ENCODE results near the gene CCDC88C.

Gene CCDC88C

GRCh38 chr14:91379579-91379932, 38.1 kb downstream of the CCDC88C start:
- DNase-seq (ENCODE audit: low read depth), result no peak
- TF ChIP-seq CTCF (IDR thresholded peaks at IDR 0.05; ENCODE audit: insufficient read depth, low read depth, low read length, missing control alignments), result no peak
- H3K4me3 ChIP-seq (ENCODE audit: low read depth, low read length), result no peak overlapping the region

- no peak for DNase-seq (ENCODE audit: low read depth)
- no peak for TF ChIP-seq CTCF (IDR thresholded peaks at IDR 0.05; ENCODE audit: insufficient read depth, low read depth, low read length, missing control alignments)
- no peak overlapping the region for H3K4me3 ChIP-seq (ENCODE audit: low read depth, low read length)
Measured at GRCh38 chr14:91378930-91379578, 38.6 kb downstream of the CCDC88C start.

- peak; percentile 54 for DNase-seq (ENCODE audit: low read depth)
- no peak for TF ChIP-seq CTCF (IDR thresholded peaks at IDR 0.05; ENCODE audit: insufficient read depth, low read depth, low read length, missing control alignments)
- H3K4me3 ChIP-seq (ENCODE audit: low read depth, low read length), result no peak overlapping the region; the same call in 1 of the 2 replicates
Measured at GRCh38 chr14:91377700-91378652, 39.6 kb downstream of the CCDC88C start.

- TF ChIP-seq CTCF (IDR thresholded peaks at IDR 0.05; ENCODE audit: insufficient read depth, low read depth, low read length, missing control alignments), result no peak
- peak overlapping the region; percentile 50 for H3K4me3 ChIP-seq (ENCODE audit: low read depth, low read length)
- DNase-seq (ENCODE audit: low read depth), result peak; percentile 57
Measured at GRCh38 chr14:91376547-91377477, 40.8 kb downstream of the CCDC88C start.

- TF ChIP-seq CTCF (IDR thresholded peaks at IDR 0.05; ENCODE audit: insufficient read depth, low read depth, low read length, missing control alignments), result peak; percentile 18
- peak overlapping the region; percentile 50 for H3K4me3 ChIP-seq (ENCODE audit: low read depth, low read length)
- DNase-seq (ENCODE audit: low read depth), result no peak
Measured at GRCh38 chr14:91375720-91376452, 41.7 kb downstream of the CCDC88C start.

Measured in GM12865 (cell line).